Endodermal cell (in vitro differentiated cells): Measurements from ENCODE around the gene DCUN1D1. TPM values are rescaled to one million over a fixed set of nuclear protein-coding genes. Genes with fewer than 3 reads are reported as not detected.

Experiments used
- DNase-seq: peaks from one replicate; pipeline ENCODE4 v3.0.0-alpha.2; 2017
- H3K27ac ChIP-seq: 2 replicates; pipeline ENCODE4 v1.5.1; 2013; ENCODE audit warnings: mild to moderate bottlenecking, low read depth, low read length, moderate library complexity
- H3K27me3 ChIP-seq: 2 replicates; pipeline ENCODE4 v1.6.1; 2013; ENCODE audit warnings: mild to moderate bottlenecking, low read length, moderate library complexity; ENCODE audit not compliant: insufficient read depth, control insufficient read depth, poor library complexity, severe bottlenecking
- H3K36me3 ChIP-seq: 2 replicates; pipeline ENCODE4 v1.7.0; 2013; ENCODE audit warnings: mild to moderate bottlenecking, low read length, moderate library complexity; ENCODE audit not compliant: control insufficient read depth, insufficient read depth
- H3K4me1 ChIP-seq: one replicate; pipeline ENCODE4 v1.7.0; 2013; ENCODE audit warnings: low read length; ENCODE audit not compliant: control insufficient read depth, insufficient read depth
- H3K4me3 ChIP-seq: 2 replicates; pipeline ENCODE4 v1.5.1; 2013; ENCODE audit warnings: mild to moderate bottlenecking, low read length, moderate library complexity
- H3K9ac ChIP-seq: 2 replicates; pipeline ENCODE4 v1.6.1; 2013; ENCODE audit warnings: mild to moderate bottlenecking, low read length, moderate library complexity; ENCODE audit not compliant: poor library complexity, severe bottlenecking; ENCODE audit errors: extremely low read depth
- H3K9me3 ChIP-seq: 2 replicates; pipeline ENCODE4 v1.6.1; 2013; ENCODE audit warnings: mild to moderate bottlenecking, low read length, moderate library complexity; ENCODE audit not compliant: control insufficient read depth
- H3K27ac Mint-ChIP-seq: 2 replicates; pipeline ENCODE4 v1.8.0; 2020; ENCODE audit warnings: mixed read lengths
- H3K27me3 Mint-ChIP-seq: 2 replicates; pipeline ENCODE4 v1.8.0; 2021; ENCODE audit warnings: mild to moderate bottlenecking, mixed read lengths; ENCODE audit not compliant: insufficient read depth
- H3K36me3 Mint-ChIP-seq: 2 replicates; pipeline ENCODE4 v1.8.0; 2020; ENCODE audit warnings: low read depth, mixed read lengths
- H3K4me1 Mint-ChIP-seq: 2 replicates; pipeline ENCODE4 v1.8.0; 2020; ENCODE audit warnings: mixed read lengths
- H3K4me3 Mint-ChIP-seq: 2 replicates; pipeline ENCODE4 v1.8.0; 2020; ENCODE audit warnings: mild to moderate bottlenecking, moderate library complexity, mixed read lengths
- H3K9me3 Mint-ChIP-seq: 2 replicates; pipeline ENCODE4 v1.8.0; 2020; ENCODE audit warnings: mild to moderate bottlenecking, mixed read lengths
- WGBS, 2 experiments: methylation state at CpG; one replicate each; pipeline versions ENCODE4 v1.1.5 to v1.1.7; 2013; ENCODE audit warnings: missing lambda C conversion rate in 2 of 2, mixed read lengths in 1 of 2; ENCODE audit not compliant: insufficient coverage in 1 of 2, insufficient read length in 1 of 2; 5-methylcytosine and 5-hydroxymethylcytosine counted together
- total RNA-seq, 2 donors: library from RNA; stranded (reverse); fragmentation: NEBNext Ultra II Directional in 1 of 2; extraction: Animal tissue kit (Norgen Biotek cat#: 25700) in 1 of 2; gene quantifications; 2 replicates in 1 of 2; 3 replicates in 1 of 2; pipeline ENCODE4 v1.2.1, GENCODE V29; 2021
- TF ChIP-seq, protein P1 (sequence below): fragments of 200-600 bp; sonication (generic); conservative IDR thresholded peaks from 2 replicates; pipeline ENCODE4 v1.5.0; 2021; ENCODE audit warnings: antibody characterized with exemption, mild to moderate bottlenecking

The DCUN1D1 gene
- total RNA-seq, 2 donors from 2014 or later = 59.6 to 65.6 TPM

DNA sequence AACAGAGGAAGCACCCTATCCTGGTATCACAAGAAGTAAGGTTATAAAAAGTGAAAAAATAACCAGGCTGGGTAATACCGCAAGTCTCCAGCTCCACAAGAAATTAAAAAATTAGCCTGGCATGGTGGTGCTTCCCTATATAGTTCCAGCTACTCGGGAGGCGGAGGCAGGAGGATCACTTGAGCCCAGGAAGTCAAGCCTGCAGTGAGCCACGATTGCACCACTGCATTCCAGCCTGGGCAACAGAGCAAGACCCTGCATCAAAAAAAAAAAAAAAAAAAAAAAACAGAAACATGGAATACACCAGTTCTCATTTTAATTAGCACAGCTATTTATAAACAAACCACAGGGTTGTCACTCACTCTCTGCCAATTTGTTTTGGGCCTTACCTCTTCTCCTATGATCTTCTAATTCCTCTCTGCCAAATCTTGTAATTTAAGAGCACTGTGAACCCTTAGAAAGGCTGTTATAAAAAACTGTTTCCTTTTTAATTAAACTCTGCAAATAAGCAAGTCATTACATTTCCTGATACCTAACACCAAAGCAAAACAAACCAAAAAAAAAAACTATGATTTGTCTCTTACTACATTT lies 22.6 kb downstream of the DCUN1D1 start:
- Histone ChIP-seq H3K4me3 (no peak overlapping the region), H3K4me1 (no peaks in the 10 kb centered on the region), H3K36me3 (peaks cover 87% of the 10 kb centered on the region), H3K9me3 (peaks cover 15% of the 10 kb centered on the region), H3K27me3 (no peaks in the 10 kb centered on the region), H3K9ac (no peak overlapping the region), H3K27ac (no peak overlapping the region)
- Mint-ChIP-seq H3K36me3 (peaks cover 66% of the 10 kb centered on the region), H3K4me3 (no peak overlapping the region), H3K4me1 (peaks cover 9% of the 10 kb centered on the region), H3K27me3 (no peaks in the 10 kb centered on the region), H3K9me3 (peaks cover 7% of the 10 kb centered on the region), H3K27ac (no peak overlapping the region)
- WGBS, 2 experiments = 94% methylated on average over 4 of the region's 4 CpGs; no CpG with 5 or more reads in 1 of the 2 experiments
- TF ChIP-seq, protein P1, sequence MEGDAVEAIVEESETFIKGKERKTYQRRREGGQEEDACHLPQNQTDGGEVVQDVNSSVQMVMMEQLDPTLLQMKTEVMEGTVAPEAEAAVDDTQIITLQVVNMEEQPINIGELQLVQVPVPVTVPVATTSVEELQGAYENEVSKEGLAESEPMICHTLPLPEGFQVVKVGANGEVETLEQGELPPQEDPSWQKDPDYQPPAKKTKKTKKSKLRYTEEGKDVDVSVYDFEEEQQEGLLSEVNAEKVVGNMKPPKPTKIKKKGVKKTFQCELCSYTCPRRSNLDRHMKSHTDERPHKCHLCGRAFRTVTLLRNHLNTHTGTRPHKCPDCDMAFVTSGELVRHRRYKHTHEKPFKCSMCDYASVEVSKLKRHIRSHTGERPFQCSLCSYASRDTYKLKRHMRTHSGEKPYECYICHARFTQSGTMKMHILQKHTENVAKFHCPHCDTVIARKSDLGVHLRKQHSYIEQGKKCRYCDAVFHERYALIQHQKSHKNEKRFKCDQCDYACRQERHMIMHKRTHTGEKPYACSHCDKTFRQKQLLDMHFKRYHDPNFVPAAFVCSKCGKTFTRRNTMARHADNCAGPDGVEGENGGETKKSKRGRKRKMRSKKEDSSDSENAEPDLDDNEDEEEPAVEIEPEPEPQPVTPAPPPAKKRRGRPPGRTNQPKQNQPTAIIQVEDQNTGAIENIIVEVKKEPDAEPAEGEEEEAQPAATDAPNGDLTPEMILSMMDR = no peak
- no peak for DNase-seq

DNA sequence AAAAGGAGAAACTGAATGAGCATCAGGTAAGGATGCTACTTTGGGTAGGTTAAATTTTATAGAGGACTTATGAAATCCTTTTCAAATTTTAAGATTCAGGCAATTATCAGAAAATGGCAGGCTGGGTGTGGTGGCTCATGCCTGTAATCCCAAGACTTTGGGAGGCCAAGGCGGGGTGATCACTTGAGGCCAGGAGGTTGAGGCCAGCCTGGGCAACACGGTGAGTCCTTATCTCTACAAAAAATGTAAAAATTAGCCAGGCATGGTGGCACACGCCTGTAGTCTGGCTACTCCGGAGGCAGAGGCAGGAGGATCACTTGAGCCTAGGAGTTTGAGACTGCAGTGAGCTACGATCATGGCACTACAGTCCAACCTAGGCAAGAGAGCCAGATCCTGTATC lies 23.1 kb downstream of the DCUN1D1 start:
- Mint-ChIP-seq H3K4me1 (peaks cover 9% of the 10 kb centered on the region), H3K27me3 (no peaks in the 10 kb centered on the region), H3K4me3 (no peak overlapping the region), H3K36me3 (peaks cover 68% of the 10 kb centered on the region), H3K27ac (no peak overlapping the region), H3K9me3 (peaks cover 13% of the 10 kb centered on the region)
- Histone ChIP-seq H3K9ac (no peak overlapping the region), H3K27ac (no peak overlapping the region), H3K9me3 (peaks cover 20% of the 10 kb centered on the region), H3K4me1 (no peaks in the 10 kb centered on the region), H3K36me3 (peaks cover 88% of the 10 kb centered on the region), H3K4me3 (no peak overlapping the region), H3K27me3 (no peaks in the 10 kb centered on the region)
- TF ChIP-seq, protein P1 = no peak
- no peak for DNase-seq
- whole genome bisulfite sequencing, 2 experiments = 92 to 93% methylated on average over 4 to 5 of the region's 5 CpGs

DNA sequence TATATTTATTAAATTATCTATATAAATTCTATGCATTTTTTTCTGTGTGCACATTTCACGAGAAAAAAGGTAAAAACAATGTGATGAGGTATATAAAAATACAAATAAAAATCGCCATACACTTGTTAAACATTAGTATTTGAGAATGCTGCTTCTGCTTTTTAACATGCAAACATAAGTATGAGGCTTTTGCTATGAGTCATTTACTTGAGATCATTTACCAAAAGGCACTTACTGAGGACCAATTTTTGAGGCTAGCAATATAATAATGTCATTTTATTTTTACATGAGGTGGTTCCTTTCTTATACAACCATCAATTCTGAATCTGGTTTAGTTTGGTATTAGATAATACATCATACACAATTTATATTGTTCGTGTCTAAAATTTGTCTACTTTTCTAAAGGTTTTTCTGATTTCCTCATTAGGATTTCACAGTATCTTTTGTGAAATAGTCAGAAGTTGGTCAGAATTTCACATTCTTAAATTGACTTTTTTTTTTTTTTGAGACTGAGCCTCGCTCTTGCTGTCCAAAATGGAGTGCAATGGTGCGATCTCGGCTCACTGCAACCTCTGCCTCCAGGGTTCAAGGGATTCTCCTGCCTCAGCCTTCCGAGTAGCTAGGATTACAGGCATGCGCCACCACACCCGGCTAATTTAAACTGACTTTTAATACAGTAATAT lies 25.6 kb downstream of the DCUN1D1 start:
- Mint-ChIP-seq H3K9me3 (peaks cover 18% of the 10 kb centered on the region), H3K27me3 (no peaks in the 10 kb centered on the region), H3K4me3 (no peak overlapping the region), H3K4me1 (peaks cover 1% of the 10 kb centered on the region), H3K36me3 (peaks cover 76% of the 10 kb centered on the region), H3K27ac (no peak overlapping the region)
- Histone ChIP-seq H3K9me3 (peaks cover 26% of the 10 kb centered on the region), H3K4me3 (no peak overlapping the region), H3K36me3 (peaks cover 82% of the 10 kb centered on the region), H3K27me3 (no peaks in the 10 kb centered on the region), H3K9ac (no peak overlapping the region), H3K27ac (no peak overlapping the region), H3K4me1 (no peaks in the 10 kb centered on the region)
- TF ChIP-seq, protein P1 = no peak
- 86 to 87% methylated on average over 4 to 8 of the region's 9 CpGs for WGBS, 2 experiments
- no peak for DNase-seq
